Measurements from ENCODE around the gene NMU.

GRCh38 chr4:55670695-55671094 is 34.6 kb upstream of the NMU start:
- TF ChIP-seq EZH2 (IDR thresholded peaks at IDR 0.05; ENCODE audit: low read length): no peak
- no peak for TF ChIP-seq CTCF (optimal IDR thresholded peaks at IDR 0.05 in 1 of 3, IDR thresholded peaks at IDR 0.05 in 1 of 3, conservative IDR thresholded peaks at IDR 0.05 in 1 of 3; ENCODE audit: extremely low read depth in 1 of 3, insufficient read depth in 2 of 3, low read length in 3 of 3)
